Measurements from ENCODE around the gene STPG4. TPM values are rescaled to one million over a fixed set of nuclear protein-coding genes. Genes with fewer than 3 reads are reported as not detected.
A peak's percentile ranks its signal among the peaks of the same experiment; 100 is the strongest.

STPG4 gene
- polyA plus RNA-seq, 3 donors, result 0.20 to 0.24 TPM; not detected in 1

DNA sequence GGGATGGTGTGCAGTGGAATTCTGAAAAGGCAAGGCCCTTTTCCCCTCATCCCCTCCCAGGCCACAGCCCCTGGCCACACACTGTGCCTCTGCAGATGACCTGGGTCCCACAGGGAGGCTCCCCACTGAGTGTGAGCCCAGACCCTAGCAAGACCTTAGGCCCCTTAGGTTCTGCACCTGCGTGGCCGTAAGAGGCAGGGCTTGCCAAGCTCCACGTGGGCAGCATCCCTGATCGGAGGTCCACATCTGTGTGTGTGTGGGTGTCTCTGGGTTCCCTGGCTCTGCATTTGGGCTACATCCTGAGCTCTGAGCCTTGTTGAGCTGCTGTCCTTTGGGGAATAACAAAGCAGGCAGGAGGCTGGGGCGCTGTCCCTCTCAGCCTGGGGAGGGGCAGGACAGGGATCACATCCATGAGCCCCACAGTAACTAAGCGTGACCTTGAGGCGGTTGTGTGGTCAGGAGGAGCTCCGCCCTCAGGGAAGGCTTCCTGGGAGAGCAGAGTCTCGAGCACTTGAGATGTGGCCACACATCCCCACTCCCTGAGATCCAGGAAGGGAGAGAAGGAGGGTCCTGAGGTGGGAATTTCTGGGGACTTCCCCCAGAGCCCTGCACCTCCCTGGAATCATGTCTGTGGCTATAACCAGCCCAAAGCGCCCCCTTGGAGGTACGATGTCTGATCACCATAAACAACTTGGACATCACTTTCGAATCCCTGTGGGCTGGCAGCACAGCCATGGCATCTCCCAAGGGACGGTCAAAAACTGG is 84.8 kb downstream of the STPG4 start:
- Mint-ChIP-seq H3K9me3 (peaks cover 0 to 1% (median 0%) of the 10 kb centered on the region in 7 donors), H3K36me3 (peaks cover 41 to 78% of the 10 kb centered on the region in 2 donors), H3K4me3 (peak overlapping the region in 1 of 2 donors; percentile 88), H3K27ac (peak overlapping the region; percentile 98 to 100 (median 100)), H3K27me3 (ENCODE audit: low read depth in 3 of 3) (peaks cover 0 to 10% (median 2%) of the 10 kb centered on the region in 3 donors), H3K4me1 (peaks cover 95% of the 10 kb centered on the region)
- intact Hi-C loops (cut with micrococcal nuclease), result loop anchor here in 1 of 2 donors (5.0 kb wide), 1 partner anchor 88 kb away; no protein-coding TSS in a partner anchor
- peak overlapping the region; percentile 40 for H3K4me2 ChIP-seq (replicated peaks; ENCODE audit: extremely low read depth, low read length, poor library complexity, severe bottlenecking)
- peaks cover 92 to 93% of the 10 kb centered on the region in 2 donors for H3K4me1 ChIP-seq (ENCODE audit: control insufficient read depth in 1 of 2, insufficient read depth in 2 of 2, low read length in 2 of 2)
- H3K9me3 ChIP-seq (replicated peaks in 1 of 2; ENCODE audit: control insufficient read depth in 1 of 2, insufficient read depth in 1 of 2, low read length in 2 of 2), result no peaks in the 10 kb centered on the region
- H3K79me2 ChIP-seq (ENCODE audit: insufficient read depth, low read length), result peaks cover 38% of the 10 kb centered on the region
- H4K20me1 ChIP-seq (ENCODE audit: insufficient read depth, low read length), result no peaks in the 10 kb centered on the region
- H2AFZ ChIP-seq (ENCODE audit: insufficient read depth, low read depth, low read length, poor library complexity, severe bottlenecking), result no peak overlapping the region
- TF ChIP-seq, protein P1, sequence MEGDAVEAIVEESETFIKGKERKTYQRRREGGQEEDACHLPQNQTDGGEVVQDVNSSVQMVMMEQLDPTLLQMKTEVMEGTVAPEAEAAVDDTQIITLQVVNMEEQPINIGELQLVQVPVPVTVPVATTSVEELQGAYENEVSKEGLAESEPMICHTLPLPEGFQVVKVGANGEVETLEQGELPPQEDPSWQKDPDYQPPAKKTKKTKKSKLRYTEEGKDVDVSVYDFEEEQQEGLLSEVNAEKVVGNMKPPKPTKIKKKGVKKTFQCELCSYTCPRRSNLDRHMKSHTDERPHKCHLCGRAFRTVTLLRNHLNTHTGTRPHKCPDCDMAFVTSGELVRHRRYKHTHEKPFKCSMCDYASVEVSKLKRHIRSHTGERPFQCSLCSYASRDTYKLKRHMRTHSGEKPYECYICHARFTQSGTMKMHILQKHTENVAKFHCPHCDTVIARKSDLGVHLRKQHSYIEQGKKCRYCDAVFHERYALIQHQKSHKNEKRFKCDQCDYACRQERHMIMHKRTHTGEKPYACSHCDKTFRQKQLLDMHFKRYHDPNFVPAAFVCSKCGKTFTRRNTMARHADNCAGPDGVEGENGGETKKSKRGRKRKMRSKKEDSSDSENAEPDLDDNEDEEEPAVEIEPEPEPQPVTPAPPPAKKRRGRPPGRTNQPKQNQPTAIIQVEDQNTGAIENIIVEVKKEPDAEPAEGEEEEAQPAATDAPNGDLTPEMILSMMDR (IDR thresholded peaks at IDR 0.05), result no peak
- no peak for DNase-seq
- peak overlapping the region; percentile 92 for H3K9ac ChIP-seq (ENCODE audit: insufficient read depth, low read length, poor library complexity, severe bottlenecking)
- peak overlapping the region; percentile 100 for H3K27ac ChIP-seq (ENCODE audit: low read depth in 1 of 2, low read length in 2 of 2)
- H3K36me3 ChIP-seq (replicated peaks in 1 of 2; ENCODE audit: control insufficient read depth in 1 of 2, insufficient read depth in 2 of 2, low read length in 2 of 2), result peaks cover 20 to 40% of the 10 kb centered on the region in 2 donors
- H3K4me3 ChIP-seq (replicated peaks in 1 of 3; ENCODE audit: low read depth in 2 of 3, low read length in 3 of 3), result peak overlapping the region in 1 of 3 experiments; percentile 38
- WGBS (ENCODE audit: insufficient coverage), result 69% methylated on average over 2 of the region's 13 CpGs
- no peaks in the 10 kb centered on the region for H3K27me3 ChIP-seq (ENCODE audit: control insufficient read depth in 2 of 2, insufficient read depth in 2 of 2, low read length in 2 of 2)

DNA sequence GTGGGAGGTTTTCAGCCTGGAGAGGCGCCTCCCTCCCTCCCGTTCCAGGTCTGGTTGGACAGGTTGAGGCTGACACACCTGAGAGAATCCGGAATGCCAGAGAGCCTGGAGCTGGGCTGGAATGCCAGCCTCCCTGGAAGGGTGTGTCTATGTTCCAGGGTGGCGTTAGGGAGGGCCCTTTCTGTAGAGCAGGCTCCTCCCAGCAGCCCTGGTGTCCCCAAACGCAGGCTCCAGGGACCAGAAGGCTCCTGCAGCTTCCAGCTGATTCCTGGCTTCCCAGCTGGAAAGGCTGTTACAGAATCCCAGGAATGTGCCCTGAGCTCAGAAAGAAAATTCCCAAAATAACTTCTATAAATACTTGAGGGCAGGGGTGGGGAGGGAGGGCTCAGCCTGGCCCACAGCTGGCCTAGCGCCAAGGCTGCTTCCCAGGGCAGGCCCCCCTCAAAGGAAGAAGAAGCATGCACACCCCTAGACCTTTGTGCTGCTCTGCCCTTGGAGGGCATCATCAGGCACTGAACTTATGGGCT is 85.4 kb downstream of the STPG4 start:
- no peaks in the 10 kb centered on the region for H3K27me3 ChIP-seq (ENCODE audit: control insufficient read depth in 2 of 2, insufficient read depth in 2 of 2, low read length in 2 of 2)
- no peak for DNase-seq
- peaks cover 91% of the 10 kb centered on the region in 2 donors for H3K4me1 ChIP-seq (ENCODE audit: control insufficient read depth in 1 of 2, insufficient read depth in 2 of 2, low read length in 2 of 2)
- Mint-ChIP-seq H3K4me3 (no peak overlapping the region), H3K9me3 (peaks cover 0 to 1% (median 0%) of the 10 kb centered on the region in 7 donors), H3K27ac (peak overlapping the region; percentile 98 to 100 (median 100)), H3K4me1 (peaks cover 96% of the 10 kb centered on the region), H3K27me3 (ENCODE audit: low read depth in 3 of 3) (peaks cover 0 to 10% (median 2%) of the 10 kb centered on the region in 3 donors), H3K36me3 (peaks cover 41 to 79% of the 10 kb centered on the region in 2 donors)
- 83% methylated on average over 4 of the region's 6 CpGs for WGBS (ENCODE audit: insufficient coverage)
- peak overlapping the region; percentile 92 for H3K9ac ChIP-seq (ENCODE audit: insufficient read depth, low read length, poor library complexity, severe bottlenecking)
- peaks cover 21 to 39% of the 10 kb centered on the region in 2 donors for H3K36me3 ChIP-seq (replicated peaks in 1 of 2; ENCODE audit: control insufficient read depth in 1 of 2, insufficient read depth in 2 of 2, low read length in 2 of 2)
- TF ChIP-seq, protein P1 (IDR thresholded peaks at IDR 0.05), result no peak
- H4K20me1 ChIP-seq (ENCODE audit: insufficient read depth, low read length), result no peaks in the 10 kb centered on the region
- peaks cover 38% of the 10 kb centered on the region for H3K79me2 ChIP-seq (ENCODE audit: insufficient read depth, low read length)
- peak overlapping the region; percentile 40 for H3K4me2 ChIP-seq (replicated peaks; ENCODE audit: extremely low read depth, low read length, poor library complexity, severe bottlenecking)
- H3K4me3 ChIP-seq (replicated peaks in 1 of 3; ENCODE audit: low read depth in 2 of 3, low read length in 3 of 3), result peak overlapping the region in 1 of 3 experiments; percentile 38
- no peaks in the 10 kb centered on the region for H3K9me3 ChIP-seq (replicated peaks in 1 of 2; ENCODE audit: control insufficient read depth in 1 of 2, insufficient read depth in 1 of 2, low read length in 2 of 2)
- H3K27ac ChIP-seq (ENCODE audit: low read depth in 1 of 2, low read length in 2 of 2), result peak overlapping the region; percentile 100
- H2AFZ ChIP-seq (ENCODE audit: insufficient read depth, low read depth, low read length, poor library complexity, severe bottlenecking), result no peak overlapping the region
- intact Hi-C loops (cut with micrococcal nuclease), result loop anchor here in 1 of 2 donors (5.0 kb wide), 1 partner anchor 87 kb away; no protein-coding TSS in a partner anchor

Measured in CD14-positive monocyte (primary cell).